ENCODE measurements around the gene GALNT3.

The GALNT3 gene

DNA sequence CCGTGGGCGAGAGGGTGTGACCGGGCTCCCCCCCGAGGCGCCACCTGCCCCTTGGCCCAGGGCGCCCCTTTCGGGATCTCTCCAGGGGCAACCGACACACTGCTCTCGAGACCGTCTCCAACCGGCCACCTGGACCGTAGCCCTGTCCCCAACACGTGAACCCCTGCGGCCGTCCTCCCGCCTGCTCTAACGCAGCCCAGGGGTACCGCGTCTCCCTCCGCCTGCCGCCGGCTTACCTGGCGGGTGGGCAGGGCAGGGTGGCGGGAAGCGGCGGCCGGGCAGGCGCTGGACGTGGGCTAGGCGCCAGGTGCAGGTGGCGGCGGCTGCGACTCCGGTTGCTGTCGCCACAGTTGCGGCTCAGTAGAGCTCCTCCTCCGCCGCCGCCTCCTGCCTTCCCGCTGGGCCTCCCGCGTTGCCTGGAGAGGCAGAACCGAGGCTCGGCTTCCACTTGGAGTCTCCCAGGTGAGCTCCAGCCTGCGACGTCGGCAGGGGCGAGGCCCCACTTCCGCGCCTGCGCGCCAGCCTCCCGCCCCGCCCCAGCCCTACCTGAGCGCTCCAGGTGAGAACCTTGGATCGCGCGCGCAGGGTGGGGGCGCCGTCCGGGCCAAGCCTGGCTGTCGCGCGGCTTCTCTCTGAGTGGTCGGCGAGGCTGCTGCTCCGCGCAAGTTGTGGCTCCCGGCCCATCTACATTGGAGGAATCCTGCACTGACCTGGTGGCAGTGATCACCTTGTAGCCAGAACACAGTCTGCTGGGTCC is at the start of gene GALNT3:
Gene GALNT3 (minus strand): TSS at position 469 of the 757 bp plus-strand sequence. CDS start 23,547 bp downstream, outside the sequence.
- DNase-seq = peak; percentile 30

DNA sequence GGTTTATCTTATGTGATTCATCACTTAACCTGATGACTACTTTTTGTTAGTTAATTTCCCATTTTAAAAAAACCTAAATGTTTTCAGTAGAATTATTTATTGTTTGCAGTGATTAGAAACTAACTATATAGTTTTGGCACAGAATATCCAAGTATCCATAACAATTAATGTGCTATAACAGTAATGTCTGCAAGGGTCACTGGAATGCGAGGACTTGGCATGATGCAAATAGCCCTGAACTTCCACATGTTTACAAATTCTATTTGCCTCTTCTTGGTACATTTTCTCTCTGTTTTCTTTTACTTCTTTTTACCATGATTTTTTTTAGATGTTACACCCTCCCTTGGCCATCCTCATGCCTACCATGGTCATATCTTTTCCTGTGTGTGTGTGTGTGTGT is 49.3 kb upstream of the GALNT3 start:
- DNase-seq = no peak

DNA sequence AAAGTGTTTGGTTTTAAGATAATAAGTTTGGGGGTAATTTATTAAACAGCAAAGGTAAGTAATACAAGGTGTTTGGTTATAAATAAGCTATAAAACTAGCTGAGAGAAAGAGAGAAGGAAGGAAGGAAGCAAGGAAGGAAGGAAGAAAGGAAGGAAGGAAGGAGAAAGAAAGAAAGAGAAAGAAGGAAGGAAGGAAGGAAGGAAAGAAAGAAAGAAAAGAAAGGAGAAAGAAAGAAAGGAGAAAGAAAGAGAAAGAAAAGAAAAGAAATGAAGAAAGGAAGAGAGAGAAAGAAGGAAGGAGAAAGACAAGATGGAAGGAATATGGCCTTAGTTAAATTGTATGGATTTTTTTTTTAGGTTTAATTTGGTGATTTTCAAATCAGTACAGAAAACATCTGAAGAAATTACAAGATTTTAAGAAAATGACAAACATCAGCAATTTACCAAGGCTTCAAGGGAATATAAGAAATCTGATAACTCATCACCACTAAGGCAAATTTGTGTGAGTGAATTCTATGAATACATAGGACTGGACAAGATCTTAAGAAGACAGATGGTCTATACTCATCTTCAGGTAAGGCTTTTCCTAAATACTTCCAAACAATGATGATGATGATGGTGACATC is 46.4 kb upstream of the GALNT3 start:
- DNase-seq = no peak

DNA sequence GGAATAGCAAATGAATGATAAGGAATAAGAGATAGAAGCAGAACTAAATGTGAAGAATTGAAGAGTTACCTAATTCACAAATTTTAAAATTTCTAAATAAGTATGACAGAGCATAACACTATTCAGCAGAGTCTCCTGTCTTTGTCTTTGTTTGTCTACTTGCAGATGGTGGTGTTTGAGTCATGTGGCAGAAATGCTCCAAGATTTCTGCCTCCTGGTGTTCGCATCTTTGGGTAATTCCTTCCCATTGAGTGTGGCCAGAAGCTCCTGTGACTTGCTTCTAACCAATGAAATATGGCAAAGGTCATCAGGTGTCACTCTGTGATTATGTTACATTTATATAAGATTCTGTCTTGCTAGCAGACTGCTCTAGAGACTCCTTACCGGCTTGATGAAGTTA is 45.6 kb upstream of the GALNT3 start:
- DNase-seq = no peak

DNA sequence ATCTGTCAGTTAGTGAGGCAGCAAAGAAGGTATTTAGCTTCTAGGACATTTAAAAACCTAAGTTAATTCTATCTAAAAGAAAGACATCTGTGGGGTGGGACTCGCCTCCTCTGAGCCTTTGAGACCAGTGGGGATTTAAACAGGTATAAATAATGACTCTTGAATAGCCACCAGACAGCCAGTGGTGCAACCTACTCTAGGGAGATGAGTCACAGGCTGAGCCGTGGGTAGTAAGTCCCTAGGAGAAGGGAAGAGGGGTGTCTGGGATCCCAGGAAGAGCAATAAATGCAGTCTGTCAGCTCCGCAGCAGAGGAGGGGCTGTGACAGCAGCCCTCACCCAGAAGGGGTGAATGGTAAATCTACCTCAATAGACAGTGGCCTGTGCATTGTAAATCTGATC is 43.1 kb upstream of the GALNT3 start:
- DNase-seq = no peak

DNA sequence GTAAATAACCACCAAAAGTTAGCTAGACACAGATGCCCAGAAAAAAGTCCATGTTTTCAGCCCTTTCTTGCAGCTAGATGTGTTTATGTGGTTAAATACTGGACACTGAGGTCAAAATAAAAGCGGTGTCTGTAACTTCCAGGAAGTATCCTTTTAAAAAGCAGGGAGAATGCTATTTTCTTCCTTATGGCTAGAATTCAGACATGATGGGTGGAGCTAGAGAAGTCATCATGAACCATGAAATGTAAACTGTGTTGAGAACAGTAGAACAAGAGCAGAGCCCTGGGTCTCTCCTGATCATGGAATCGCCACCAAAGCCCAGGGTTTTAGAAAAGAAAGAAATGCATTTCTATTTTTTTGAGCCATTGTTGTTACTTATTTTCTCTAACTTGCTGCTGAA is 41.3 kb upstream of the GALNT3 start:
- no peak for DNase-seq

DNA sequence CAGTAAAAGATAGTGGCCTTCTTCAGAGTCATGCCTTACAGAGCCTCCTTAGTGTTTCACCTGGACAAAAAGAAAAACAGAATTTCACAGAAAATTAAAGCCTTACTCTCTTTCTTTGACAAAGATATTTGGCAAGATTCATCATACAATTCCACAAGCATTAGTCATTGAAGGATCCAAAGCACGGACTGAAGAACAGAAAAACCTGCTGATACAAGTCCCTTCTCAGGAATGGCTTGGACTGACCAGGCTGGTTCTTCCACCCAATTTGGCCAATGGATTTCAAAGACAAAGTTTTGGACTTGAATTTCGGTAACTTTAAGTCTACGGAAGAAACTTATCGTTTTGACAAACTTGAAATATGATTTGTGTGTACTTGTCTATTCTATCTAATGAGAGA is 39.1 kb upstream of the GALNT3 start:
- no peak for DNase-seq

DNA sequence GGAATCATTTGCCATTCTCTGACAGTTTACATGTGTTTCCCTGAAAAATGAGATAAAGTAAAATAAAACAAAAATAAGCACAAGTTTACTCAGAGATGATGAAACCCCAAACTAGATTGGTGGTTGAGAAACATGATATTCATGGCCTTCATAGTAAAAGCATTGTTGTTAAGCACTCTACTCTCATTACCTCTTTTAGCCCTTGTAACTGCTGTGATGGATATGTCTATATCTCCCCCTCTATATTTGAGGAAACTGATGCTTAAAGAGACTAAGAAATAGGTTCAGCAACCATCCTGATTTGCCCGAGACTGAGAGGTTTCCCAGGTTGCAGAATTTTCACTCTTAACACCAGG is 33.9 kb upstream of the GALNT3 start:
- no peak for DNase-seq

DNA sequence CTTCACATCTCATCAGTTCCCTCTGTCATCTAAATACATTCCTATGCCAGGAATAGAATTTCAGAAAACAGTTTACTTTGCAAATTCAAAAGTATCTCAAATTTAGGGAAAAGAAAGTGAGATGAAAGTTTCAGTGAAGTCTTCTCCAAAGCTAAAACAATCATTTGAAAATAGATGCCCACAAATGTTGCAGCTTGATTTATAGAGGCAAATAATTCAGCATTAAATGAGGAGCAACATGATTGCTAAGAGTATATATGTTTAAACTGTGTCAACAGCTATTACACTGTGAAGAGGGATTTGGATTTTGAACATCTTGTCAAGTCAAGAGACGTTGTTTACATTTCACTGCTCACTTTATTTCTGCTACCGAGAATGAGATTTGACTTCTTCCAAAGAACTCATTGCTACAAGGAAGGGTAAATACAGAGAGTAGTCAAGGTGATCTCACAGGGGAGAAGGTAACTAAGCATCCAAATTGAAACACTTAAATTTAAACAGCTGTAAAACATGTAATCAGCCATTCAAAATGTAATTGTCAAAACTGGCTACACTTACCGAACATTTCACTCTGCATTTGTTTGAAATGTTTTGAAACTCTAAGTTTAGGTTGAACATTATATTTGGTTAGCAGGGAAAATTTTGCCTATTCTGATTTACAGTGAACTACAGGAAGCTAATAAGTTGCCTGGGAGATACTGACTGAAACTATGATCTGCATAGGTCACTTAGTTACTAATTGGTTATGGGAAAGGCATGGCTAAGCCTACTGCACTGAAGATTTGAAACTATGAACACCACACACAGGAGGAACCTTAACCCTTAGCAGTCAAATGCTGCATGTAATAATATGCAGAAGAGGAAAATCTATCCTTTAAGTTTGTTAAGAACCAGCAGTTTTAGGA is 33.2 kb upstream of the GALNT3 start:
- DNase-seq = no peak

DNA sequence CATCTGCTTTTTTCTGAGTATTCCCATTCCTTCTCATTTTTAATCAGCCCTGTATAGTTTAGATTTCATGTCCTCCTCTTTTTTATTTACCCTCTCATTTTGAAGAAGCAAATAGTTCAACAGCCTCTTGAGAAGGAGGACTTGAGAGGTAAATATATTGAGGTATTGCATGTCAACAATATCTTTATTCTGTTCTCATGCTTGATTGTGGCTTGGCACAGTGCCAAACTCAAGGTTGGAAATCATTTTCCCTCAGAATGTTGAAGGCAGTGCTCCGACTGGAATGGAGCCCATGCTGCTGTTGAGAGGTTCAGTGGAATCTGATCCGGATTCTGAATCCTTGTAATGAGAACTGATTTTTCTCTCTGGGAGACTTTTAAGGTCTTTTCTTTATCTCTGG is 31.0 kb upstream of the GALNT3 start:
- DNase-seq = no peak

DNA sequence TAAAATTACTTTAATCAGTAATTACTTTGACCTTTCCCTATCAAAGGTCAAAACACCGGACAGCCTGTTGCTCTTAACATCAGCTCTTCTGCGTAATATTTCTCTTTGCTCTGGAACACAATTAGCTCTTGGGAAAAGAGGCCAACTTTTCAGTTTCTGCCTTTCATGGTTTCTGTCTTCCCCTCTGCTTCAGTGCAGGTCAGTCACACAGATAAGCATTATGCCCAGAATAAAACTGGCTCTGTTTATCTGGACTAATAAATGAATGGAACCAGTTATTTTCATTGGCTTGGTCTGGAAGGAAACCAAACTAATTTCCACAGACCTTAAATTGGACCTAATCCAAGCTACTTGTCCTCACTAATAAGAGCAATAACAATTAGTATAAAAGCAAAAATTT is 26.2 kb upstream of the GALNT3 start:
- no peak for DNase-seq

DNA sequence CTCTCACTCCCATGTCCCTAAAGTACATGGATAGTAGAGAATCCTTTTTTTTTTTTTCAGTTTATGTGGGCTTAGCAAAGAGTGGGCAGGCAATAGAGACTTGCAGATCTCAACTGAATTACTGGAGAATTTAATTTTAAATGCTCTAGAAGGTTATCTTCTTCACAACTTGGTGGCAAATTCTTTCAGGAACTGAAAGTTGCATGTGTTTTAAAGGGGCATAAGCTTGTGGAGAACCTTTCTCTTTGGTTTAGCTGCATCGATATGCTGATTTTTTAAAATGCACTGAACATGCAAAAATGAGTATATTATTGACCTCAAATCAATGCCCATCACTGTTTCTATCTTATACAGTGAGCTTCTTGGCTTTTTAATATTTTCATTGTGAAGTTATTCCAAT is 24.9 kb upstream of the GALNT3 start:
- no peak for DNase-seq

DNA sequence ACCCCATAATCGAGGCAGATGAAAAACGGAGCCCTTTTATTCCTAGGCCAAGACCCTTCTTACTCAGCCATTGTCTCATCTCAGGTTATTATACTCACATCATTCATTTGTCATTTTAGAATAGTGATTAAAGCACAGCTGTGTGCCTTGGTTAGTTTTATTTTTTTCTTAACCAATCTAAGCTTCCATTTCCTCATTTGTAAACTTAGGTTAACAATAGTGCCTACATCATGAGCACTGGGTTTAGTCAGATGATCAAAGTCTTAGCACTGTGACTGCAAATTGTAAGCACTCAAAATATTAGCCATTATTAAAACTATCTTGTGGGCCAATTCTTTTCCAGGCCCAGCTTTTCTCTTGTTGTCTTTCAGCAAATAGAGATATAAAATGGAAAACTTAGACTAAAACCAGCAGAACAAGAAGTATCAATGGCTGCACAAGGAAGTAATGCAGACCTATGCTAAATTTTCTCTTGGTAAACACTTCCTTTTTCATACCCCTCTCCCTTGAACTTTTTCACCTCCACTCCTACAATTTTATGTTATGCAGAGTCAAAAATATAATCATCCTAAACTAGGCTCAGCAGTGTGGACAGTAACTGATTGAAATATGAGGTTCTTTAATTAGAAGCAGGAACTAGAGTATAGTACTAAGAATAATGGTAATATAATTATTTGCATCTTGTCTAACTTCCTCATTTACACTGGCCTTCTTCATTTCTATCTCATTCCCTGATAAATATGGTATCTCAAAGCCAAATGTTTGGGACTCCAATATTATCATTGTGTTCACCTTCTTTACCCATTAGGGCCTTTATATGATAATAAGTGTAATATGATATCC is 21.5 kb upstream of the GALNT3 start:
- no peak for DNase-seq

DNA sequence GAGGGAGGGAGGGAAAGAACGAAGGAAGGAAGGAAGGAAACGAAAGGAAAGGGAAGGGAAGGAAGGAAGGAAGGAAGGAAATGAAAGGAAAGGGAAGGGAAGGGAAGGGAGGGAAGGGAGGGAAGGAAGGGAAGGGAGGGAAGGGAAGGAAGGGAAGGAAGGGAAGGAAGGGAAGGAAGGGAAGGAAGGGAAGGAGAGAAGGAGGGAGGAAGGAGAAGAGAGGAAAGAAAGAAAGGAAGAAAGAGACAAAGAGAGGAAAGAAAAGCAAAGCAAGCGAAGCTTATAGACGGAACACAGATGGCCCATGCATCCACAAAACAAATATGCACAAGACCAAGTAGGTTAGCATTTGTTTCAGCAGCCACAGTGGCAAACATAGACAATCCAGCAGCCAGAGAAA is 20.4 kb upstream of the GALNT3 start:
- DNase-seq = no peak

DNA sequence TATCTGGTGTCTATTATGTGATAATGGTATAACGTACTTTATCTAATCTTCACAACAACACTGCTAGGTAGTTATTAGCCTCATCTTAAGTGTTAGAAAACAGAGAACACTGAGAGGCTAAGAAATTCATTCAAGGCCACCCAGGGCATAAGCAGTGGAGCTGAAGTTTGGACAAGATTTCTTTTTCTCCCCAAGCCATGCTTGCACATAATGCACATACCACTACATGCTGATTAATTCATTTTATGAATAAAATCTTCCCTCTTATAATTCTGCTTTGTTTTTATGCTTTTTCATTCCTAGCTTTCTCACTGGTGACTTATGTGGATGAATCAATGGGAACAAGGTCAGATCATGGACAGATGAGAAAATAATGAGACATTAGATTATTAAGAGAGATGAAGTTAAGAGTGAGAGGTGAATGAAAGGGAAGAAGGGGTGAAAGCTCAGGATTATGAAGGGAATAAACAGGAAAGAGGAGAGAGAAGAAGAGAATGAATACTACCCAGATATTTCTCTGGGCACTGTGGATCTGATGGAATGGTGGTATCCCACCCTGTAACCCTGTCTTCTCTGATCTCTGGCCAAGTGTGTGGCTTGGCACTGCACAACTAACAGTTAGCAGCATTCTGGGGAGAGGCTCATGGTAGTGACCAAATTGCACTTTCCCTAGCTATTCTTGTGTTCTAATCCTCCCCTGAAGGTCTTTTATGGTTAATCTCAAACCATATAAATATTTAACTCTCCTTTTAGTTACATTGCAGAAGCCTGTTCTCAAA is 17.7 kb upstream of the GALNT3 start:
- DNase-seq = peak; percentile 53

DNA sequence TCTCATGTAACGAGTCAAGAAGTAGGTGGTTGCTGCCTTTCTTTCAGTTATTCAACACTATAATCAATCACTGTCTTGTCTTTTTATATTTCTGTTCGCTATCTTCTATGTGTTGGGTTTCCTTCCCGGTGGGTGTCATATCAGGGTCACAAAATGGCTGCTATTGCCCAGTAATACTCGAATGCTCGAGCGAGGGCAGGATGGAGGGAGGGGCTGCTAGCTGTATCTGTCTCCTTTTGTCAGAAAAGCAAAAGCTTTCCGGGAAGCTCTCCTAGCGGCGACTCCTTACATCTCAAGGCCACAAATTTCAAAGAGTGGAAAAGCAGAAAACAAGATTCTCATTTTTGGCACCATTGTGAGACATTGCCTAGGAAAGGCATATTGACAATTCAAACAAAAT is 16.4 kb upstream of the GALNT3 start:
- no peak for DNase-seq

DNA sequence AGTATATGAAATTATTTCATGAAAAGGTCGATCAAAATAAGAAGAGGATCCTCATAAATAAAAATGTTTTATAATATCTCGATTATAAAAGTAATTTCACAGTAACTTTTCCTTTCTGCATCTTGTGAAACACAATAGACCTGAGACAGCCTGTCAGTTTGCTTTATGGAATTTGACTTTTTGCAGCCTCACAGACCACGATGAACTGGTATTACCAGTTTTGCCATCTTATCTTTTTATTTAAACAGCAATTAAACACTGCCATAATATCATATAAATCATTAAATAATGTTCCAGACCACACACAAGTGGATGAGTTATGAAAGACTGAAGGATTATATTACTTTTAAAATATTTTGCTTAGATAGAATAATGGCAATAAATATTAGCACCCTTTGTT is 10.7 kb upstream of the GALNT3 start:
- no peak for DNase-seq

DNA sequence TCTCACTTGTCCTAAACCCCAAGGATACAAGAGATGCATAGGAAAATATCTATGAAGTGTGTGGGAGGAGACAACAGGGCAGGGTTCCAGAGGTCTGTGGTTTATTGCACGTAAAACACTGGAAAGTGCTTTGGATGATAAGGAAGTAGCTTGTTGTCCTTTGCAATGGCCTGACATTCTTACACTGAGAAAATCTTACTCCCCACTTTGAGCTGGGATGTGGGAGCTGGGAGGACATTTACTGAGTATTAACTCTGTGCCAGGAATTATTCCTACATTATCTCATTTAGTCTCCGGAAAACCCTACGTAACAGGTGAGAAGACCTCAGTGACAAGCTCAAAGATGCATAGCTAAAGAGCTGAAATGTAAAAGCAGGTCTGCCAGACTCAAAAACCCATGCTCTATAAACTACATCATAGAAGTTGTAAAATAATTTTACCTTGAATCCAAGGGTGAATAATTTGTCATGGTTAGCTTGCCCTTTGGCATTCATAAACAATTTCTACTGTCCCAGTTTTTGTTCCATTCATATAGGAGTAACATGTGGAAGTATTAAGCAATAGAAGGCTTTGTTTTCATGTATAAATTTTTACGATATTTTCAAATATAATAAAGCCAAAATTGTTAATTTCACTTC is 9.2 kb upstream of the GALNT3 start:
- DNase-seq = no peak

DNA sequence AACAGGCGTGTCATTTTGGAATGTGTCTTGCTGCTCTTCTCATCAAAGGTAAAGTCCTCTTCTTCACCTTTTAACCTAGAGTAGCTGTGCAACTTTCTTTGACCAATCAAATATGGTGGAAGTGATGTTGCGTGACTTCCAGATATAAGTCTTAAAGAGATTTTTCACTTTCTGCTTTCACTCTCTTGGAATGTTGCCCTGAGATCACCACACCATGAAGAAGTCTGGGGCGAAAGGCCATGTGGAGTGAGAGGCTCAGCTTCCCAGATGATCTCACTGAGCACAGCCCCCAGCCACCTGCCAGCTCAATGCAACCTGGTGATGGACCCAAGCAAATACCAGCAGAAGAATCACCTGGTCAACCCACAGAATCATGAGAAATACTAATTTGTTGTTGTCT is 7.1 kb upstream of the GALNT3 start:
- no peak for DNase-seq

DNA sequence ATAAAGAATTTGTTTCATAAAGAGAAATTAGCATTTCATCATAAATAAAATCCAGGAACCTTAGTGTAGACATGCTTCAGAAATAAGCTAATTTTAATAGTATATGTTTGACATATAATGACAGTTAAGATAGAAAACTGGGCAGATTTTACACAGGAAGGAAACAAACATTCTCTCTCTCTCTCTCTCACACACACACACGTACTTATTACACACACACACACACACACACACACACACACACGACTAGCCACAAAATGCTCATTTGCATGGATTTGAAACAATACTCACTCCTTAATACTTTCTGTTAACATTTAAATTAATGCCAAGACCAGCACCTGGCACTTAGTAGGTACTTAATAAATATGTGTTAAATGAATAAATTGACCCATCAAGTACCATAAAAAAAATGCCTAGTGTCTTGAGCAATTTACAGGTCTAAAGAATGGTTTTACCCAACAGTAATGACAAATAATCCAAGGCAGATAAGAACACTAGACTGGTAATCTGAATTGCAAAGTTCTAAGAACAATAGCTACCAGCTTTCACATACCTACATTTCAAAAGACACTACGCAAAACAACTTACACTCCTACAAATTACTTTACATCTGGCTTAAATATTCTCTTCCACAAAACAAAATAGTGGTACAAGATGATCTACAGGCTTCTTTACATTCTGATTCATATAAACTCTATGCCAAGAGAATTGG is 2.9 kb upstream of the GALNT3 start:
- DNase-seq = no peak

DNA sequence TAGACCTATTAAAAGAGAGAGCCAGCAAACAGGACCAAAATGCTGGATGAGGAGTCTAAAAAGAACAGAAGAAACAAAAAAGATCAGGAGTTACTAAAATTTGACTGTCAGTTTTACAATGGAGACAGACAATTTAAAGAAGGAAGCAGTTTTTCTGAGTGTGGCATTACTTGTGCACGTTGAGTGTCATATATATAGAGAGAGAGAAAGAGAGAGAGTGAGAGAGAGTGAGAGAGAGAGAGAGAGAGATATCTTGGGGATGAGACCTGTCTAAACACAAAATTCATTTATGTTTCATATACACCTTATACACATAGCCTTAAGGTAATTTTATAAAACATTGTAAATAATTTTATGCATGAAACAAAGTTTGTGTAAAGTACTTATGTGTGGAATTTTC is 2.1 kb upstream of the GALNT3 start:
- no peak for DNase-seq
